AG04450 (cell line): ENCODE measurements around the gene ATG7. TPM values are rescaled to one million over a fixed set of nuclear protein-coding genes. Genes with fewer than 3 reads are reported as not detected.

Experiments
- CTCF ChIA-PET: fragments of 300-600, 350-600 bp; formaldehyde crosslinking; extraction: SDS; loops from one replicate; lab custom pipeline; 2022; ENCODE audit warnings: antibody characterized with exemption, inconsistent platforms; lab: Charles Lee
- POLR2A ChIA-PET: fragments of 350-600 bp; formaldehyde crosslinking; extraction: SDS; loops from one replicate; lab custom pipeline; 2021; ENCODE audit warnings: antibody characterized with exemption, inconsistent platforms; lab: Yijun Ruan, JAX
- DNase-seq: peaks from one replicate; pipeline ENCODE4 v3.0.0-alpha.2; 2011; ENCODE audit warnings: low read depth, low spot score
- H3K27ac ChIP-seq: one replicate; pipeline ENCODE4 v1.5.1; 2012; ENCODE audit warnings: low read depth, low read length, control low read depth
- H3K27me3 ChIP-seq: one replicate; pipeline ENCODE4 v1.6.0; 2012; ENCODE audit warnings: low read length; ENCODE audit not compliant: control insufficient read depth, insufficient read depth
- H3K4me3 ChIP-seq: 2 replicates; pipeline ENCODE4 v1.5.1; 2011; ENCODE audit warnings: mild to moderate bottlenecking, low read depth, low read length, control low read depth
- H3K9me3 ChIP-seq: 2 replicates; pipeline ENCODE4 v1.5.1; 2012; ENCODE audit warnings: low read length; ENCODE audit not compliant: control insufficient read depth, insufficient read depth
- CTCF ChIP-seq: IDR thresholded peaks from 2 replicates; pipeline ENCODE4 v1.5.1; 2011; ENCODE audit warnings: low read depth, low read length, control low read depth, inconsistent platforms
- polyA plus RNA-seq: library from polyadenylated mRNA; depleted of rRNA; stranded (reverse); fragments of >200 nt; gene quantifications from 2 replicates; pipeline ENCODE4 v1.2.3, GENCODE V29; 2011

The ATG7 gene
- polyA plus RNA-seq, 1 experiment: 51.7 TPM

- ChIA-PET CTCF (interaction anchor here (1.2 to 4.5 kb wide), 3 partner anchors 15 to 290 kb away, joined by 5 to 29 read pairs (median 5); no protein-coding TSS in a partner anchor), POLR2A (interaction anchor here (0.6 to 1.0 kb wide), 2 partner anchors 119 to 154 kb away, joined by 3 to 5 read pairs; no protein-coding TSS in a partner anchor)
- H3K9me3 ChIP-seq: peaks cover 4% of the 10 kb centered on the region; the same call in 1 of the 2 replicates
- DNase-seq: no peak
- TF ChIP-seq CTCF: no peak
- no peaks in the 10 kb centered on the region for H3K27me3 ChIP-seq
- H3K4me3 ChIP-seq: no peak overlapping the region
- peak overlapping the region; percentile 49 for H3K27ac ChIP-seq
These were observed 78.2 kb downstream of the ATG7 start for GRCh38 chr3:11350374-11350773.

- POLR2A ChIA-PET: no interaction called here
- TF ChIP-seq CTCF: no peak
These were observed 79.3 kb downstream of the ATG7 start for GRCh38 chr3:11351451-11351850.

GRCh38 chr3:11356269-11356668 lies 84.1 kb downstream of the ATG7 start:
- TF ChIP-seq CTCF: no peak
- ChIA-PET POLR2A (no interaction called here), CTCF (interaction anchor here (1.7 kb wide), 1 partner anchor 22 kb away, joined by 10 read pairs; no protein-coding TSS in a partner anchor)
- DNase-seq: no peak
- Histone ChIP-seq H3K27ac (no peak overlapping the region), H3K4me3 (no peak overlapping the region), H3K9me3 (no peaks in the 10 kb centered on the region), H3K27me3 (no peaks in the 10 kb centered on the region)

More at GRCh38 chr3:11351451-11351850, 79.3 kb downstream of the ATG7 start:
- Histone ChIP-seq H3K27ac (no peak overlapping the region), H3K9me3 (peaks cover 4% of the 10 kb centered on the region; the same call in 1 of the 2 replicates), H3K27me3 (no peaks in the 10 kb centered on the region), H3K4me3 (no peak overlapping the region)
- CTCF ChIA-PET: interaction anchor here (1.2 to 4.5 kb wide), 2 partner anchors 16 to 291 kb away, joined by 5 to 29 read pairs; no protein-coding TSS in a partner anchor
- DNase-seq: no peak

GRCh38 chr3:11362600-11362999 lies 90.4 kb downstream of the ATG7 start:
- no peak overlapping the region for H3K4me3 ChIP-seq
- TF ChIP-seq CTCF: no peak
- no peaks in the 10 kb centered on the region for H3K9me3 ChIP-seq
- ChIA-PET CTCF (interaction anchor here (0.7 to 1.3 kb wide), 2 partner anchors 23 to 207 kb away, joined by 3 to 5 read pairs; no protein-coding TSS in a partner anchor), POLR2A (no interaction called here)
- no peaks in the 10 kb centered on the region for H3K27me3 ChIP-seq
- no peak overlapping the region for H3K27ac ChIP-seq
- no peak for DNase-seq

- ChIA-PET CTCF (interaction anchor here (1.1 to 1.7 kb wide), 5 partner anchors 16 to 605 kb away, joined by 3 to 11 read pairs (median 6); no protein-coding TSS in a partner anchor), POLR2A (no interaction called here)
- no peak for DNase-seq
- Histone ChIP-seq H3K27ac (no peak overlapping the region), H3K27me3 (no peaks in the 10 kb centered on the region), H3K4me3 (no peak overlapping the region), H3K9me3 (no peaks in the 10 kb centered on the region)
- TF ChIP-seq CTCF: no peak
These were observed 91.5 kb downstream of the ATG7 start for GRCh38 chr3:11363715-11364114.
